GM18499 (cell line): ENCODE data around the gene GANAB.
"Not testable (repeated sequence)": the region's sequence is repeated elsewhere in the genome, so short reads cannot be mapped to it uniquely, and the experiment has no call there.

Experiments used
- ATAC-seq: cut with Tn5 transposase; IDR thresholded peaks from one replicate; pipeline ENCODE4 v1.9.1; 2021; ENCODE audit warnings: moderate number of reproducible peaks; ENCODE audit not compliant: insufficient read depth, unreplicated experiment

The GANAB gene

GRCh38 chr11:62669420-62670161 is 23.2 kb upstream of the GANAB start:
- no peak for ATAC-seq

- no peak for ATAC-seq
Measured at GRCh38 chr11:62667460-62667859, 21.0 kb upstream of the GANAB start.

GRCh38 chr11:62666259-62666926 is 20.0 kb upstream of the GANAB start:
- ATAC-seq = no peak

GRCh38 chr11:62665599-62666258 is 19.3 kb upstream of the GANAB start:
- ATAC-seq = no peak

GRCh38 chr11:62665075-62665598 is 18.7 kb upstream of the GANAB start, which contains the start of the genes C11orf98 and CSKMT:
Gene C11orf98, minus strand, starts transcription at chr11:62665210. Its CDS starts 41 bp downstream, at chr11:62665169.
Gene CSKMT, plus strand, starts transcription at chr11:62665312. Its CDS starts 568 bp downstream, at chr11:62665880.
- ATAC-seq = no peak

- ATAC-seq = no peak
Measured at GRCh38 chr11:62664405-62665074, 18.1 kb upstream of the GANAB start.

GRCh38 chr11:62656796-62657429 is 10.5 kb upstream of the GANAB start:
- no peak for ATAC-seq

GRCh38 chr11:62654297-62654696 is 7.9 kb upstream of the GANAB start:
- no peak for ATAC-seq

GRCh38 chr11:62652161-62653006 is 6.0 kb upstream of the GANAB start:
- ATAC-seq = no peak

GRCh38 chr11:62650283-62650682 is 3.9 kb upstream of the GANAB start:
- not testable (repeated sequence) for ATAC-seq

GRCh38 chr11:62649486-62649885 is 3.1 kb upstream of the GANAB start:
- ATAC-seq = no peak

GRCh38 chr11:62648967-62649364 is 2.6 kb upstream of the GANAB start:
- ATAC-seq = no peak

GRCh38 chr11:62648185-62648966 is 2.0 kb upstream of the GANAB start:
- no peak for ATAC-seq

- ATAC-seq = no peak
Measured at GRCh38 chr11:62647609-62648005, 1.2 kb upstream of the GANAB start.

GRCh38 chr11:62646825-62647608 is 604 bp upstream of the GANAB start:
- no peak for ATAC-seq

- no peak for ATAC-seq
Measured at GRCh38 chr11:62645671-62645945, 805 bp downstream of the GANAB start.

GRCh38 chr11:62644220-62644619 is 2.2 kb downstream of the GANAB start:
- ATAC-seq = no peak

GRCh38 chr11:62632492-62632891 is 13.9 kb downstream of the GANAB start:
- no peak for ATAC-seq
